SIG-M5 treated with dmso at 0.1 percent for 504 hours (cell line): ENCODE measurements around the gene FHIT.

Source experiments
- DNase-seq: peaks from one replicate; lab custom pipeline; 2025; ENCODE audit not compliant: unreplicated experiment; lab: John Stamatoyannopoulos, UW

The FHIT gene

DNA sequence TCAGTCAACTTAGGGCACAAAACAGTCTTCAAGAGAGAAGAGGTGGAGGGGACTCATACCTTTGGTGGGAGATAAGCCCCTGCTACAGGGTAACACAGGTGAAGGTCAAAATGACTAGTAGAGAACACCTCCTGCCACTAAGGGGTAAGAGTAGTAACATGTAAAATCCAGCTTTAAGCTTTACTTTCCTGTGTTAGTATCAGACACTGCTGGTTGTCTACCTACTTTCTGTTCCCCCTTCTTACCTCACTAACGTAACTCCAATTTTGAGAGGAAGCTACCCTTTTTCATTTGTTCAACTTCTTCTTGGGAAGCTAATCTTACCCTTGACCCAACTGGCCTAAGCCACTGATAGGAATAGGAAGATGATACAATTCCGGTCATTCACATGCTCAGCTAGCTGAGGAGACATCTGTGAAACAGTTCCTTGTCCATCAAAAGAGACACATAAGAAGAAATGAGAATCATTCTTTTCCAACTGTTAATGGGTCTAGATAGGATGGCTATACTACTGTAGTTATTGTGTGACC is 1374.7 kb downstream of the FHIT start:
- peak; percentile 10 for DNase-seq

DNA sequence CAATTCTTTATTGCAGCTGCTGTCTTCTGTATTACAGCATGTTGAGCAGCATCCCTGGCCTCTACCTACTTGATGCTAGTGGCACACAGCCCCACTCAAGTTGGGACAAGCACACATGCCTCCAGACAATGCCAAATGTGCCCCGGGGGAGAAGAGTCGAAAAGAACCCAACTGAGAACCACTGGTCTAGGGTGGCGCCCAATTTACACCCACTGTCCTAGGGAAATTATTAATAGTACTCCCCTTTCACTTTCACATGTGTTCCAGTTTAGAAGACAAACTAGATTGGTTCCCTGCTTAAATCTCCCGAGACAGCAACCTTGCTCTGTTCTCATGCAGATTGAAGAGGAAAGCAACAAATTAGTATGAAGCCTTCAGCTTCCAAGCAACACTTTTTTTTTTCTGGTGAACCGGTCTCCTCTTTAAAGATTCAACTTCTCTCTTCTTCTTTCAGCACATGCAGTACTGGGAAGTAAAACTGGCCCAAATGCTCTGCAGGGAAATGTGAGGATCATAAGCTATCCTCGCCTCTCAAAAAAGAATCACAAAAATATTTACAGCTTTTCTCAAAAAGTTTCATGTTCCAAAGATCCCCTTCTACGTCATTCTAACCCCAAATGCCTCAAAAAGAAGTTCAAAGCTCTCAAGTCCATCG is 1377.5 kb downstream of the FHIT start:
- peak; percentile 25 for DNase-seq

DNA sequence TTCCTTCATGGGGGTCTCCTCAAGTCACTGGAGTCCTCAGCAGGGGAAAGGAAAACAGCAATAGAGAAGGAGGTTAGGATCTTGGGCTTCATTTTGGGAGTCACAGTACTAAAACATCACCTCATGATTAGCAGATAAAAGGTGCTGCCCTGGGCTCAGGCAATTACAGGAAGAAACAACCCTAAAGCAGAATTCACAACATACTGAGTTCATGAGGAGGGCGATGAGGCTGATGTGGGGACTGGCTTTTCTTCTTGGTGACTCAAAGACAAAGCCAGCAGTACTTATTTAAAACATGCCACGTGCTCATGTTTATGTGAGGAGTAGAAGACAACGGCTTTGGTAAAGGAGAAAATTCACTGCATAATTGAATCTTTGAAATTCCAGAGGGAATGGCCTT is 1379.1 kb downstream of the FHIT start:
- no peak for DNase-seq

DNA sequence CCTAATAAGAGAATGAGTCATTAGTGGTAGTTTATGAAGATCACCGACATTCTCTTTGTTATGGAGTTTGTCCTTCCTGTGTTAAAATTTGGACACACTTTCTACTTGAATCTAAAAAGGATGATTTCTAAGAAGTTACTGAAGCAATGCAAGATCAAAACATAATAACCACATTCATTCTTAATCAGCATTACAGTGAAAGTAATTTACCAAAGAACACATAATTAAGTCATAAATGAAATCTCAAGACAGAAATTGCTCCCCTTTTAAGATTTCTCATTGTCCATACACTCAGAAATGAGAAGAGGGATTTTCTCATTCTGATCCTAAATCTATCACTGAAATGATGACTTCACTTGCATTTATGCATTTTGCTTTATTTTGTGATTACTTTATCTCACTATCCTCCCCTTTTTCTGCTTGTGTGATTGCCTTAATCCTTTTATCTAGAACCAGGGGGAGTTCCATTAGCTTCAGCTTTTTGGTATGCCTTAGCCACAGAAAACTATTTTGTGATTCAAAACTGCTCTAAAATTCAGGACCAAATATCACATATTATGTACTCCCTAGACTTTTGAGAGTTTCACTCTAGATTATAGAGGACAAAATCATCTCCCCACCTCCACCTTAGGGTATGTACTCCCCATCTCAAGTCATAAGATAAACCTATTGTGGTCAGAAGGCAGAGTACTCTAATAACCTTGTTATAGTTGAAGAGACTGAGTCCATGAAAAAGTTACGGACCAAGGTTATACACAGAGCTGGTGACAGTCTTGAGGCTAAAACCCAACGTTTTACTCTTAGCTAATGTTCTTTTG is 1383.9 kb downstream of the FHIT start:
- no peak for DNase-seq

DNA sequence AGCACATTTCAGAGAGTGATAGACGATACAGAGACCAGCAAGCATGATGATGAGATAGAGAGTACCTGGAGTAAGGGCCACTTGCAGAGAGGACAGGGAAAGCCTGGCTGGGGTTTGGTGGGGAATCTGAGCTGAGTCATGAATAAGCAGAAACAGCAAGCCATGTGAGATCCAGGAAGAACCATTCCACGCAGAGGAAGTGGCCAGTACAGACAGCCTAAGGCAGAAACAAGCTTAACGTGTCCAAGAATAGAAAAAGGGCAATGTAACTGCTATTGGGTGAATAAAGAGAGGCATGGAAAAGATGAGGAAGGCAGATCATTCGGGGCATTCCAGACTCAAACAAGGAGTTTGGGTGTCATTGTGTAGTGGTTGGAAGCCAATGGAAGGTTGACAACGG is 1385.2 kb downstream of the FHIT start:
- DNase-seq: no peak

DNA sequence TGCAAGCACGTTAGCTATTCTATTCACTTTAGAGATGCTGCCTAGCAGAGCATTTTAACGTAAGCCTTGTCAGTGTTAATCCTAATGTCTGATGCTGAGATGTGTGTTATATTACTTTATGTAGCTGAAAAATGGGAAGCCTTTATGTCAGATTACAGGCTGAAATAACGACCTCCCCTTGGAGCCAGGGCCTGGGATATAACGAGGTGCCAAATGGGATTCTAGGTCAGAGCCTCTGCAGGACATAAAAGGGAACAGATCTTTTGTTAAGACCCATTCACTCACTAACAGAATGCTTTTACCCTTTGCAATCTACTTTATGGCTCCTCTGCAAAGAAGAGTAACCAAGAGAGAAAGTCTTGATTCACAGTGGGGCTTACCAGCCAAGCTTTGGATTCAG is 1385.9 kb downstream of the FHIT start:
- DNase-seq: no peak

DNA sequence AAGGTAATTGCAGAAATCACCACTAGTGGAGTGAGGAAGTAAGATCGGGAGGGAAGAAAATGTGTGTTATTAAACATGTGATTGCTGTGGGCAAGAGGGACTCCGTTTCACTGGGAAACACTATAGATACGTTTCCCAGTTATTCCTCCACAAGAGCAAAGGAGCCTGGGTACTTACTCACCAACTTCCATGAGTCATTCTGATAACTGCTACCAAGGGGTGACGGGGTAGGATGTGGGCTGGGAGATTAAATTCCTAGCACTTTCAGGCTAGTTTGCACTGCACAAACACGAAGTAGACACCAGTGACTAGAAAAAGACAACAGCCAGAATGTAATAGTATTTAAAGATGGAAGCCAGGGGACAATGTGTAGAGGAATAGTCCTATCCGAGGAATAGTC is 1388.6 kb downstream of the FHIT start:
- DNase-seq: no peak

DNA sequence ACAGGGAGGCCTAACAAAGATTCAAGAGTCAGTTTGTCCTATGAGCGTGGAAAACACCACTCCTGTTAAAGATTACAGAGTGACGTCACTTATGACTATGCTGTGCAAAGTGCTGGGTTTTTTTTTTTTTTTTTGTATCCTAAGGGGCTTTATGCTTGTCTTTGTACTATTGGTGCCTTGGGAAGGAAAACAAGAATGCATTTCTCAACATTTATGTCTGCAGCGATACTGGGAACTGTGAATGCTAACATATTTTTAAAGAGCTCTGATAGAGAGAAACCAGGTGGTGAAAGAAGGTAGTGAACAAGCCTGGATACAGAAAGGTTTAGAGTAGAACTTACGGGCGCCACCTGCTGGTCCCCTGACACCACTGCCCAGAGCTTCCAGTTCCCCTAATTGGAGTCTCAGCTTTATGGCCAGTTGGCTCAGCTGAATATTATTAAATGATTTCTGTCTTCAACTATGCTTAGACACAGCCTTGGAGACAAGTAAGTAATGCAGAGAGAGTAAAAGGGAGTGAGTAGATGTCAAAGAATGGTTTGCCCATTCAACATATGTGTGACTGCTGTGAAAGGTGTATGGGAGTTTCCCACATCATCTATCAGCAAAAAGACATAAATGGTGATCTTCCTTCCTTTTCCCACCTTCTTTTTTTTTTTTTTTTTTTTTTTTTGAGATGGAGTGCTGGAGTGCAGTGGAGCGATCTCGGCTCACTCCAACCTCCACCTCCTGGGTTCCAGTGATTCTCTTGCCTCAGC is 1393.5 kb downstream of the FHIT start:
- peak; percentile 78 for DNase-seq

DNA sequence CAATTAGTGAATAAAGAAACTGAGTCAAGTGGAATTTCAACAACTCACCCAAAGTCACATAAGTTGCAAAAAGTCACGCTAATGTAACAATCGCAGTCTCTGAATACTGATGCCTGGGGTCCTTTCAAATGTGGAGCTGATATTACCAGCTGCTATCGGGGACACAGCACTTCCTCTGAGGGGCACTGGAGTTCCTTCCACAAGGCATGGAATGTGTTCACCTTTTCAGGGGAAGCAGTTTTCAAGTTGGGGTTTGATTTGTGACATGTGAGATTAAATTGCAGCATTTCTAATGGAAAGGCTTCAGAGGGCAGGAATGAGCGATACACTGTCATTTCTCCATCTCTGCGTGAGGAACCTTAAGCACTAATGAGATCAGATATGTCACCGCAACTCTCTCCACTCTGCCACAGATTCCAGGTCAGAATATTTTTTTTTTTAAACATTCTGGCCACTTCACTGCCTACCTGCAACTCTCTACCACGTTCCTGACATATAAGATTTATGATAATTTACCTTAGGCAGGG is 1394.3 kb downstream of the FHIT start:
- DNase-seq: no peak

DNA sequence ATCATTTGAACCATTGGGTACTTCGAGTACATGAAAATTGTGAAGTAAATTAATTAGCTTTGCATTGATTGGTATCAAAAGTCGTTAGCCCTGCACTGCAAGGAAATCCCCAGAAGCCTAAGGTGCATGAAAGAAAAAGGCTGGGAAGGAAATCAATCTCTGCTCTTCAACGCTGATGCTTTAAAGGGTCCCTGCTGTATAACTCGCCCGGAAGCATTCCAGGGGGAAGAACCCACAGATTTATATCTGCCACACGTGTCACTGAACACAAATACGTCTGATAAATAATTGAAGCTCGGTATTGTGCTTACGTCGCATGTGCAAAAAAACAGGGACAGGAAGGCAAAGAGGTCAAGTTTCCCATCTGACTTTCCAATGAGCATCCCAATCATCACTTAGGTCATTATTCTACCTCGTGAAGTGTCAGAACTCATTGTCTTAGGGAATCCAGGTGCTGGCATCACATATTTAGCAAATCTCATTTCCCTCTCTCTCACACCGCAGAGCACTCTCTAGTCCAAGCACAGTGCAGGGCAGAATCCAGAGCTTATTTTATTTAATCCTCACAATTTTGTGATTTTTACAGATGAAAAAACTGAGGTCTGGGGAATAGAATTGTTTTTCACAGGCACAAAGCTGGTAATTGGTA is 1397.1 kb downstream of the FHIT start:
- no peak for DNase-seq

DNA sequence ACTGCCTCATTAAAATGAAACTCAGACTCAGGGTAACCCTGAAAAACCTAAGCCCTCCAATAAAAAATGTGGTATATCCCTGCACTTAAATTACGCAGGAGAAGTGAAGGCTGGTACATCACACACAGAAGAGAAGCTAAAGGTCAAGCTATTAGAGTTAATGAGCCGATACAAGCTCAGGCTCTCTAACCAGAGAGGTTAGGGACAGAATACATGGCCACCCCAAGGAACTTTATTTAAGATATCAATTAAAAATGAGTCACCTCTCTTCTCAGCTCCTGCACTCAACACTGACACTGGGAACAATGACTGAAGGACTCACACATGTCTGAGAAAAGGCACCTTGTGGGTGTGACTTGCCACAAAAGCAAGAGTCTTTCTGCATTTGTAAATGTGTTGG is 1400.8 kb downstream of the FHIT start:
- no peak for DNase-seq

DNA sequence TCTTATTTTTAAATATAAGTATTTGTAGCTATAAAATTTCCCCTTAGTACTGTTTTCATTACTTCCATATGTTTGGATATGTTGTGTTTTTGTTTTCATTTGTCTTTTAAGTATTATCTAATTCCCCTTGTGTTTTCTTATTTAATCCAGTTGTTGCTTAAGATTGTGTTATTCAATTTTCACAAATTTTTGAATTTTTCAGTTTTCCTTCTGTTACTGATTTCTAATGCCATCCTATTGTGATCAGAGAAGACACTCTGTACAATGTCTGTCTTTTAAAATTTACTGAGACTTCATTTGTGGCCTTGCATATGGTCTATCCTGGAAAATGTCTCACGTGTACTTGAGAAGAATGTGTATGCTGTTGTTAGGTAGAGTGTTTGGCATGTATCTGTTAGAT is 1405.9 kb downstream of the FHIT start:
- no peak for DNase-seq

DNA sequence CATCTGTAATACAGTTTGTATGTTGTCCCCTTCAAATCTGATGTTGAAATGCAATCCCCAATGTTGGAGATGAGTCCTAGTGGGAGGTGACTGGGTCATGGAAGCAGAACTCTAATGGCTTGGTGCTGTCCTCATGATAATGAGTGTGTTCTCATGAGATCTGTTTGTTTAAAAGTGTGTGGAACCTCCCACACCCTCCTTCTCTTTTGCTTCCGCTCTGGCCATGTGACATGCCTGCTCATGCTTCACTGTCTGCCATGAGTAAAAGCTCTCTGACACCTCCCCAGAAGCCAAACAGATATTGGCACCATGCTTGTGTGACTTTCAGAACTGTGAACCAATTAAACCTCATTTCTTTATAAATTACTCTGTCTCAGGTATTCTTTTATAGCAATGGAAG is 1407.4 kb downstream of the FHIT start:
- no peak for DNase-seq

DNA sequence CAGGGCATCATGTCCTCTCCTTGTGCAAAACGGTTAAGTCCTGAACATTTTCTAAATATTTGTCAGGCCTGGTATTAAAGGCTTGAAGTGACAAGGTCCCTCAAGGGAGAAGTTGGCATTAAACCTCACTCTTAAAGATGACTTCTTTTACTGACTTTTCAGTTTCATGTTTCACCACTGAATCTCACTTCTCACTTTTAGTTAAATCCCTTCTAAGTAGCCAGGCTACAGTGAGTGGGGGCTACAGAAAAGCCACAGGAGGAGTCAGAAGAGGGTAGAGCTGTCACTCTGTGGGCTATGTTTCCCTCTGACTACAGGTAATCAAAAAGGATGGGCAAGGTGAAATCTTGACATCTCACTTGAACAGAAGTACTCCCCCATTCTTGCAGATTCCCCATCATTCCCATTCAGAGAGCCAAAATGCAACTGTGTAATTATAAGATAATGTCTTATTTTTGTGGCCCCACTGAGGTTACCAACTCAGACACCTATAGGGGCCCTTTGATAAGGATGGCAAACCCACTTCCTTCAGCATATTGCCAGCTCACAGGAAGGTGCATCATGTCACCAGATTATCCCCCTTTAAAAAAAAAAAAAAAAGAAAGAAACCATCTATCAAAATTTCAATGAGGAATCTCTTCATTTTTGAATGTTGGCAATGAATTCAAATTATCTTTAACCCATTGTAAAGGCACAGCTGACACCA is 1411.3 kb downstream of the FHIT start:
- DNase-seq: peak; percentile 7

DNA sequence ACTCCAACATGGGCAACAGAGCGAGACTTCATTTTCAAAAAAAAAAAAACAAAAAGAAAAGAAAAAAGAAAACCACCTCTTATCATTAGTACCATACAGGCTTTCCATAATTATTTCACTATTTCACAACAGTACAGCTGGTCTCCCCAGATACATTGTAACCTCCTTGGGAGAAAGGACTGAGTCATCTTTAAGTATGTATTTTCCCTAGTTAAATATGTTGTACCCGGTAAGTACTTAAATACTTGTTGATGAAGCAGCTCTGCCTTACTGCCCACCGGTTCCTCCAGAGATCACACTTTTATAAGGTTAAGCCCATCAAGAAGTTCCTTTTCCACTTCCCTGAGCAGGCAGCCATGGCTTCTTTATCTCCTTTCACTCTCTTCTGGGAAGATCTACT is 1412.0 kb downstream of the FHIT start:
- DNase-seq: no peak

DNA sequence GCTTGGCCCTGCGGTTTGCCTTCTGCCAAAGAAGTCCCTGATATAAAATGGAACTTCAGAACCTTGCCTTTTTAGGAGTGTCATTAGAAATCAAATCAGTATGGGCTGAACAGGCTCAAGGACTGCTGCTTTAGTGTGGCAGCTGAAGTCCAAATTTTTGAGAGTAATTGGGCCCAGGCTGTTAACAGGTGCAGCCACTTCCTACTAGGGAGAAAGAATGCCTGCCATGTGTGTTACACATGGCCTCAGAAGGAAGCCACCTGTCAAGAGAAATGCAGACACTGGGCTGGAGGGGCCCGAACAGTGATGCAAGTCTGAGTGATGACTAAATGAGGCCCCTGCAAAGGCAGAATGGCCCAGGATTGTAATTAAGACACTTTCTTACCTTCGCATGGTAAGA is 1414.7 kb downstream of the FHIT start:
- no peak for DNase-seq

DNA sequence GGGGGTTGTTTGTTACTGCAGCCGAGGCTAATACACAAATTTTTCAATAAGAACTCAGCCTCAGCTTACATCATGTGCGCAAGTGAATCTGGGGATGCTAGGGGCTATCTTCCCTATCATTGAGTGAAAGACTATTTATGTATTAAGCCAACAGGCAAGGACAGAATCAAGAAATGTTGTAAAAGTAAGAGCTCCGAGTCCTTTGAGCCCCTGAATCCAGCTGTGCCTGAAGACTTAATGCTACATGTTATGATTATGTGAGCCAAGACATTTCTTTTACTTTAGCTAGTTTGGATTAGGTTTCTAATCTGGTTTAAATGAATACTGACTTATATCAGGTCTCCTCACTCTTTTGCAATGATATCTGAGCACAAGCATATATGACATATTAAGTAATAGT is 1418.5 kb downstream of the FHIT start:
- no peak for DNase-seq

DNA sequence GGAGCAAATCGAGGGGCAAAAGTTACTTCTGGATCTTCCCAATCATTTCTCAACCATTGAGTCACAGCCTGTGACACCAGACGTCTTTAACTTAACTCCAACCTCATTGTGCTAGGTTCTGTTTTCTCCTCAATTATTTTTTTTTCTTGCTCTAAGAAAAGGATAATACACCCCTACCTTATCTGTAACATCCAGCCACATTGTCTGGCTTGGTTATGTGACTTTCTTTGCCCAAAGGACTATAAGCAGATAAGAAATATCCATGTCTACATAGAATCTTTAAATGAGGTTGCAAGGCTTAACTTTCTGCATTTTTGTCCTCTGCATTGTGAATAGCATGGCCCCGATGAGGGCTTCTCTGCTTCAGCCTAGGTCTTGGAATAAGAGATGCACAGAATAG is 1419.0 kb downstream of the FHIT start:
- DNase-seq: no peak

DNA sequence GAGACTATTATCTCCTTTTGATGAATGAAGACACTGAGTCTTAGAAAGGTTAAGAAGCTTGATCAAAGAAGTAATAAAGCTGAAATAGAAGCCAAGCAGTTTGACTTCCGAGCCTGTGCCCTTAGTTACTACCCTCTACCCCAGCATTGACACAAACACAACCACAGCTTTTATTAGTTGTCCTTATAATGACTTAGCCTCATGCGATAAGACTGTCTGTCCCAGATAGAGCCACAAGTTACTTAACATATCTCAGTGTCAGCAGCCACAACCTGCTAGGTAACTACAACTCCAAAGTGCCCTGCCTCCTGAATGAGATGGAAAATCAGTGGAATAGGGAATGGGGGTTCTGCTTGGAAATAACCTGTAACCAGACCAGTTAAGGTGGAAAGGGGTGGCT is 1419.9 kb downstream of the FHIT start:
- no peak for DNase-seq

DNA sequence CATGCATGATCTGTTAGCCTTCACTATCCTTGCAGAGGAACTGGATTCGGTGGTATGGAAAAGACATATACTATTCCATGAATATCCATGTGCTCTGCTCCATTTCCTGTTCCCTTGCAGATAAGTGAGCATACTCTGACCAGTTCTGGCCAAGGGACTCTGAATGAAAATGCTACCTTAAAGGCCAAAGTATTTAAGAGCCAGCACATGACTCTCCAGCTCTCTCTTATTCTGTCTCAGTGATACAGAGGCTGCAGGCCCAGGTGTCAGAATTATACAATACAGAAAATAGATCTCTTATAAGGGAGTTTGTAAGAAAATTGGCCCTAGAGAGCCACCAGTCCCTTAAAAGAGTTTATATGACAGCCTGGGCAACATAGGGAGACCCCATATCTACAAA is 1421.7 kb downstream of the FHIT start:
- DNase-seq: no peak
